H1 (cell line): Measurements from ENCODE around the gene LTF. TPM values are rescaled to one million over a fixed set of nuclear protein-coding genes. Genes with fewer than 3 reads are reported as not detected.

ENCODE experiments used
- CTCF ChIA-PET: fragments of 300-600 bp; sonication (Branson Sonifier 250); formaldehyde crosslinking; loops from one replicate; lab custom pipeline; 2021; ENCODE audit not compliant: partially characterized antibody; lab: Charles Lee
- POLR2A ChIA-PET: fragments of 300-600 bp; sonication (Branson Sonifier 250); formaldehyde crosslinking; loops from one replicate; lab custom pipeline; 2021; ENCODE audit warnings: inconsistent platforms; ENCODE audit not compliant: partially characterized antibody; lab: Charles Lee
- DNase-seq, 2 experiments: peaks; one replicate each; pipeline versions ENCODE4 v3.0.0 to v3.0.0-alpha.2; 2010 to 2022; ENCODE audit warnings: low spot score in 2 of 2, low read depth in 1 of 2, mixed read lengths in 1 of 2
- FAIRE-seq: peaks from 2 replicates; lab custom pipeline; 2011; peaks lifted over from hg19 to GRCh38; lab: Jason Lieb, UNC
- H2AFZ ChIP-seq: 2 replicates; pipeline ENCODE4 v1.8.1; 2012; ENCODE audit warnings: low read length, inconsistent platforms
- H2AK5ac ChIP-seq: 2 replicates; pipeline ENCODE4 v1.6.1; 2013; ENCODE audit warnings: low read depth, low read length
- H2BK120ac ChIP-seq: replicated peaks from 2 replicates; pipeline ENCODE3; 2013; ENCODE audit warnings: low read depth, low read length, inconsistent platforms
- H2BK12ac ChIP-seq: 2 replicates; pipeline ENCODE4 v1.6.1; 2013; ENCODE audit warnings: low read depth, low read length
- H2BK15ac ChIP-seq: 2 replicates; pipeline ENCODE4 v1.6.1; 2013; ENCODE audit warnings: low read length
- H2BK20ac ChIP-seq: 2 replicates; pipeline ENCODE4 v1.6.1; 2013; ENCODE audit warnings: low read length
- H2BK5ac ChIP-seq: 2 replicates; pipeline ENCODE4 v1.6.1; 2013; ENCODE audit warnings: low read depth, low read length
- H3K14ac ChIP-seq: 2 replicates; pipeline ENCODE4 v1.6.1; 2013; ENCODE audit warnings: inconsistent platforms; ENCODE audit not compliant: insufficient read length
- H3K18ac ChIP-seq: 2 replicates; pipeline ENCODE4 v1.6.1; 2013; ENCODE audit warnings: low read length; ENCODE audit errors: extremely low read depth
- H3K23ac ChIP-seq: 2 replicates; pipeline ENCODE4 v1.6.1; 2013; ENCODE audit warnings: inconsistent platforms; ENCODE audit not compliant: insufficient read length
- H3K23me2 ChIP-seq: 2 replicates; pipeline ENCODE4 v1.6.1; 2013; ENCODE audit warnings: low read depth, low read length
- H3K27ac ChIP-seq: 2 replicates; pipeline ENCODE4 v1.6.1; 2011; ENCODE audit warnings: low read depth, low read length, inconsistent platforms
- H3K27me3 ChIP-seq, 4 experiments: replicated peaks in 1 of 4; 1 replicate in 1 of 4; 2 replicates in 3 of 4; pipeline versions ENCODE4 v1.6.1 to v1.8.1; 2011 to 2013; ENCODE audit warnings: low read length in 3 of 4, mild to moderate bottlenecking in 3 of 4, inconsistent platforms in 2 of 4, mixed read lengths in 2 of 4, moderate library complexity in 1 of 4; ENCODE audit not compliant: control insufficient read depth in 3 of 4, insufficient read depth in 3 of 4; ENCODE audit errors: extremely low read depth in 1 of 4
- H3K36me3 ChIP-seq, 4 experiments: 2 replicates each; pipeline versions ENCODE4 v1.6.1 to v1.8.1; 2011 to 2013; ENCODE audit warnings: mild to moderate bottlenecking in 4 of 4, low read length in 3 of 4, moderate library complexity in 2 of 4, control low read depth in 1 of 4, inconsistent platforms in 1 of 4; ENCODE audit not compliant: insufficient read depth in 4 of 4, control insufficient read depth in 2 of 4
- H3K4ac ChIP-seq: replicated peaks from 2 replicates; pipeline ENCODE3; 2013; ENCODE audit warnings: low read length, low read depth, mixed read lengths, inconsistent platforms; ENCODE audit not compliant: insufficient read length
- H3K4me1 ChIP-seq, 4 experiments: replicated peaks in 1 of 4; 1 replicate in 1 of 4; 2 replicates in 3 of 4; pipeline versions ENCODE4 v1.6.1 to v1.8.1; 2011 to 2013; ENCODE audit warnings: low read length in 3 of 4, inconsistent platforms in 2 of 4, mixed read lengths in 1 of 4; ENCODE audit not compliant: insufficient read depth in 4 of 4, control insufficient read depth in 3 of 4
- H3K4me2 ChIP-seq, 2 experiments: 2 replicates each; pipeline versions ENCODE4 v1.6.1 to v1.8.1; 2011 to 2013; ENCODE audit warnings: low read depth in 2 of 2, low read length in 2 of 2, control low read depth in 1 of 2, inconsistent platforms in 1 of 2, mild to moderate bottlenecking in 1 of 2; ENCODE audit not compliant: insufficient read depth in 1 of 2
- H3K4me3 ChIP-seq, 4 experiments: fragments of 200-600, 300-600 bp in 1 of 4; sonication (generic), shearing (Covaris generic), sonication (Bioruptor Twin) in 1 of 4; 2 replicates each; pipeline versions ENCODE4 v1.5.1 to v1.8.1; 2011 to 2016; ENCODE audit warnings: low read length in 4 of 4, low read depth in 3 of 4, control low read depth in 2 of 4, inconsistent platforms in 2 of 4, mild to moderate bottlenecking in 2 of 4, mixed read lengths in 1 of 4, moderate library complexity in 1 of 4; ENCODE audit not compliant: insufficient read depth in 2 of 4; ENCODE audit errors: extremely low read depth in 1 of 4
- H3K56ac ChIP-seq: replicated peaks from 2 replicates; pipeline ENCODE3; 2013; ENCODE audit warnings: low read depth, mild to moderate bottlenecking, mixed read lengths, low read length, inconsistent platforms; ENCODE audit not compliant: insufficient read length
- H3K79me1 ChIP-seq: 2 replicates; pipeline ENCODE4 v1.6.1; 2013; ENCODE audit warnings: low read depth, low read length, control low read depth
- H3K79me2 ChIP-seq, 2 experiments: 2 replicates each; pipeline versions ENCODE4 v1.6.1 to v1.8.1; 2012 to 2013; ENCODE audit warnings: low read length in 2 of 2, mild to moderate bottlenecking in 2 of 2, inconsistent platforms in 1 of 2; ENCODE audit not compliant: insufficient read depth in 2 of 2, control insufficient read depth in 1 of 2
- H3K9ac ChIP-seq, 4 experiments: replicated peaks in 1 of 4; 1 replicate in 1 of 4; 2 replicates in 3 of 4; pipeline versions ENCODE4 v1.6.1 to v1.8.1; 2011 to 2013; ENCODE audit warnings: low read depth in 3 of 4, low read length in 3 of 4, control low read depth in 2 of 4, mild to moderate bottlenecking in 2 of 4, moderate library complexity in 2 of 4, inconsistent platforms in 1 of 4; ENCODE audit errors: extremely low read depth in 1 of 4
- H3K9me3 ChIP-seq, 2 experiments: 2 replicates each; pipeline versions ENCODE4 v1.6.1 to v1.8.1; 2012 to 2013; ENCODE audit warnings: mild to moderate bottlenecking in 2 of 2, moderate library complexity in 2 of 2, control low read depth in 1 of 2, inconsistent platforms in 1 of 2, low read depth in 1 of 2, low read length in 1 of 2, mixed read lengths in 1 of 2; ENCODE audit not compliant: insufficient read depth in 2 of 2
- H4K20me1 ChIP-seq, 2 experiments: replicated peaks in 1 of 2; 2 replicates each; pipeline versions ENCODE3 to v1.8.1; 2011 to 2013; ENCODE audit warnings: inconsistent platforms in 2 of 2, low read length in 2 of 2, mild to moderate bottlenecking in 1 of 2; ENCODE audit not compliant: insufficient read depth in 2 of 2, control insufficient read depth in 1 of 2
- H4K5ac ChIP-seq: 2 replicates; pipeline ENCODE4 v1.6.1; 2013; ENCODE audit warnings: low read length, low read depth, mixed read lengths, inconsistent platforms; ENCODE audit not compliant: insufficient read length
- H4K8ac ChIP-seq: 2 replicates; pipeline ENCODE4 v1.8.0; 2013; ENCODE audit warnings: mild to moderate bottlenecking, moderate library complexity, low read length, inconsistent platforms; ENCODE audit not compliant: insufficient read depth; ENCODE audit errors: extremely low read depth
- H4K91ac ChIP-seq: replicated peaks from 2 replicates; pipeline ENCODE3; 2013; ENCODE audit warnings: low read length, mixed read lengths, inconsistent platforms; ENCODE audit not compliant: insufficient read length
- ATF2 ChIP-seq: IDR thresholded peaks from 2 replicates; pipeline ENCODE4 v1.6.1; 2012; ENCODE audit warnings: low read length, inconsistent platforms
- BACH1 ChIP-seq: IDR thresholded peaks from 2 replicates; pipeline ENCODE4 v1.6.1; 2012; ENCODE audit warnings: low read length, improper control_type of control experiment
- BRCA1 ChIP-seq: IDR thresholded peaks from 2 replicates; pipeline ENCODE4 v1.6.1; 2012; ENCODE audit warnings: low read depth, low read length, improper control_type of control experiment
- CHD1 ChIP-seq: IDR thresholded peaks from 2 replicates; pipeline ENCODE4 v1.6.1; 2012; ENCODE audit warnings: low read depth, low read length, improper control_type of control experiment
- EGR1 ChIP-seq: IDR thresholded peaks from 2 replicates; pipeline ENCODE4 v1.6.1; 2011; ENCODE audit warnings: low read depth, low read length, borderline replicate concordance
- POU5F1 ChIP-seq: IDR thresholded peaks from 2 replicates; pipeline ENCODE4 v1.6.1; 2011; ENCODE audit warnings: low read depth, mild to moderate bottlenecking, low read length, moderate library complexity
- RBBP5 ChIP-seq: IDR thresholded peaks from 2 replicates; pipeline ENCODE4 v1.7.1; 2012; ENCODE audit warnings: low read depth, mild to moderate bottlenecking, inconsistent platforms, low read length, moderate library complexity, borderline replicate concordance
- RNF2 ChIP-seq: fragments of 200-900, 300-1000 bp; sonication (generic); IDR thresholded peaks from 2 replicates; pipeline ENCODE4 v1.7.1; 2016; ENCODE audit warnings: borderline replicate concordance, low read depth, mild to moderate bottlenecking, antibody characterized with exemption, low read length; ENCODE audit not compliant: poor library complexity, severe bottlenecking; ENCODE audit errors: missing control alignments
- TAF1 ChIP-seq: IDR thresholded peaks from 2 replicates; pipeline ENCODE4 v1.6.1; 2011; ENCODE audit warnings: mild to moderate bottlenecking, low read depth, low read length
- WGBS, 2 experiments: shearing (Covaris generic) in 1 of 2; methylation state at CpG; one replicate each; pipeline versions ENCODE4 v1.1.6 to v1.1.7; 2013 to 2015; ENCODE audit warnings: low lambda C conversion rate in 2 of 2, mixed read lengths in 2 of 2, inconsistent platforms in 1 of 2, low coverage in 1 of 2, missing lambda C conversion rate in 1 of 2; ENCODE audit not compliant: insufficient replicate concordance in 2 of 2, insufficient coverage in 1 of 2, insufficient read length in 1 of 2; ENCODE audit errors: extremely low coverage in 1 of 2, missing lambda C conversion rate in 1 of 2; 5-methylcytosine and 5-hydroxymethylcytosine counted together
- polyA plus RNA-seq, 7 experiments: library from polyadenylated mRNA; depleted of rRNA in 3 of 7; stranded (reverse) in 5 of 7; unstranded in 2 of 7; fragments of >200 nt in 5 of 7; fragments of 200-250 nt in 2 of 7; gene quantifications; 1 replicate in 5 of 7; 2 replicates in 1 of 7; 4 replicates in 1 of 7; pipeline versions ENCODE4 v1.2.1 to v1.2.3, GENCODE V29; 2011 to 2013; ENCODE audit warnings: missing spikeins in 2 of 7, mixed read lengths in 2 of 7
- total RNA-seq: library from RNA; stranded (reverse); fragmentation: NEBNext Ultra II Directional; extraction: Animal tissue kit (Norgen Biotek cat#: 25700); gene quantifications from 2 replicates; pipeline ENCODE4 v1.2.1, GENCODE V29; 2021

The LTF gene
- total and polyA plus RNA-seq, 2 of the 8 experiments (the other 6 are each of a cell fraction or from before 2014, with no cell fraction given): 0.23 to 0.99 TPM

GRCh38 chr3:46495901-46496456 is 31.3 kb upstream of the LTF start:
- no peaks in the 10 kb centered on the region for H4K20me1 ChIP-seq
- H2BK20ac ChIP-seq: 0 out of 2 replicates have a peak overlapping the region, but pooled peaks have one; percentile 65
- H3K36me3 ChIP-seq: no peaks in the 10 kb centered on the region
- H3K79me1 ChIP-seq: no peaks in the 10 kb centered on the region
- no peak overlapping the region for H3K56ac ChIP-seq
- H3K18ac ChIP-seq: no peak overlapping the region
- 81% methylated on average over 5 of the region's 5 CpGs; no CpG with 5 or more reads in 1 of the 2 experiments for WGBS, 2 experiments
- no peak overlapping the region for H3K4me2 ChIP-seq
- H2AK5ac ChIP-seq: no peak overlapping the region
- ChIA-PET POLR2A (interaction anchor here (0.9 to 2.9 kb wide), 6 partner anchors 50 to 90 kb away, joined by 3 to 21 read pairs (median 4); no protein-coding TSS in a partner anchor), CTCF (interaction anchor here (0.6 to 7.9 kb wide), 29 partner anchors 7 to 364 kb away, joined by 3 to 63 read pairs (median 4); no protein-coding TSS in a partner anchor)
- H3K4me3 ChIP-seq: no peak overlapping the region
- FAIRE-seq: no peak
- H3K9ac ChIP-seq: no peak overlapping the region
- peaks cover 0 to 7% (median 1%) of the 10 kb centered on the region in 4 experiments; a peak in 2 of 7 replicates for H3K4me1 ChIP-seq
- no peak overlapping the region for H3K27ac ChIP-seq
- no peaks in the 10 kb centered on the region for H3K23me2 ChIP-seq
- no peak overlapping the region for H4K91ac ChIP-seq
- H3K79me2 ChIP-seq: no peaks in the 10 kb centered on the region
- peak in 1 of 2 experiments; percentile 40 for DNase-seq
- H3K4ac ChIP-seq: no peak overlapping the region
- H3K27me3 ChIP-seq: peaks cover 0 to 4% (median 0%) of the 10 kb centered on the region in 4 experiments; a peak in 1 of 7 replicates
- H2BK15ac ChIP-seq: no peak overlapping the region; the same call in 1 of the 2 replicates
- no peak overlapping the region for H2BK12ac ChIP-seq
- H2AFZ ChIP-seq: no peak overlapping the region
- H2BK120ac ChIP-seq: no peak overlapping the region
- no peak overlapping the region for H3K14ac ChIP-seq
- H4K5ac ChIP-seq: no peak overlapping the region
- no peak overlapping the region for H3K23ac ChIP-seq
- no peak overlapping the region for H4K8ac ChIP-seq
- peaks cover 0 to 10% of the 10 kb centered on the region in 2 experiments; a peak in 2 of 4 replicates for H3K9me3 ChIP-seq
- H2BK5ac ChIP-seq: no peak overlapping the region
- TF ChIP-seq TAF1: no peak
- no peak for TF ChIP-seq POU5F1
- TF ChIP-seq BRCA1: no peak
- no peak for TF ChIP-seq RBBP5
- TF ChIP-seq BACH1: no peak
- TF ChIP-seq EGR1: no peak
- no peak for TF ChIP-seq CHD1
- TF ChIP-seq ATF2: no peak
- no peak for TF ChIP-seq RNF2
